Panc1 (cell line): ENCODE measurements around the gene MFF.

Experiments used
- POLR2AphosphoS5 ChIP-seq: IDR thresholded peaks from 2 replicates; pipeline ENCODE4 v1.6.1; 2012; ENCODE audit warnings: mild to moderate bottlenecking, low read depth, low read length, moderate library complexity
- TF ChIP-seq, protein P1 (sequence below): fragments of 450-650 bp; IDR thresholded peaks from 2 replicates; pipeline ENCODE4 v1.5.1; 2017; ENCODE audit warnings: mild to moderate bottlenecking
- TF ChIP-seq, protein P2 (sequence below), 2 experiments: IDR thresholded peaks; 2 replicates each; pipeline ENCODE4 v1.6.1; 2011 to 2012; ENCODE audit warnings: low read depth in 2 of 2, control low read depth in 1 of 2, low read length in 1 of 2, mild to moderate bottlenecking in 1 of 2, moderate library complexity in 1 of 2; ENCODE audit not compliant: insufficient read depth in 1 of 2

DNA sequence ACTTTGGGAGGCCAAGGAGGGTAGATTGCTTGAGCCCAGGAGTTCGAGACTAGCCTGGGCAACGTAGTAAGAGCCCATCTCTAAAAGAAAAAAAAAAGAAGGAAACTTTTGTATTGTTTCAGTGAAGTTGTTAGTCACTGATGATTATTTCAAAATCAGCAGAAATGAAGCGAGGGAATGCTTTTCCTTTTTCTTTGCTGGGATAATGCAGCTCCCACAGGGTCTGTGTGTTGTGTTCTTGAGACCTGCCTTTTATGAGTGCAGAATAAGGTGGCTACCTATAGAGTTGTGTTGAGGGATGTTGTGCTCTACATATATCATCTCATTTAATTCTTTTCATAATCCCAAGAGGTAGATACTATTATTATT lies 42.4 kb downstream of the MFF start:
- TF ChIP-seq, protein P1, sequence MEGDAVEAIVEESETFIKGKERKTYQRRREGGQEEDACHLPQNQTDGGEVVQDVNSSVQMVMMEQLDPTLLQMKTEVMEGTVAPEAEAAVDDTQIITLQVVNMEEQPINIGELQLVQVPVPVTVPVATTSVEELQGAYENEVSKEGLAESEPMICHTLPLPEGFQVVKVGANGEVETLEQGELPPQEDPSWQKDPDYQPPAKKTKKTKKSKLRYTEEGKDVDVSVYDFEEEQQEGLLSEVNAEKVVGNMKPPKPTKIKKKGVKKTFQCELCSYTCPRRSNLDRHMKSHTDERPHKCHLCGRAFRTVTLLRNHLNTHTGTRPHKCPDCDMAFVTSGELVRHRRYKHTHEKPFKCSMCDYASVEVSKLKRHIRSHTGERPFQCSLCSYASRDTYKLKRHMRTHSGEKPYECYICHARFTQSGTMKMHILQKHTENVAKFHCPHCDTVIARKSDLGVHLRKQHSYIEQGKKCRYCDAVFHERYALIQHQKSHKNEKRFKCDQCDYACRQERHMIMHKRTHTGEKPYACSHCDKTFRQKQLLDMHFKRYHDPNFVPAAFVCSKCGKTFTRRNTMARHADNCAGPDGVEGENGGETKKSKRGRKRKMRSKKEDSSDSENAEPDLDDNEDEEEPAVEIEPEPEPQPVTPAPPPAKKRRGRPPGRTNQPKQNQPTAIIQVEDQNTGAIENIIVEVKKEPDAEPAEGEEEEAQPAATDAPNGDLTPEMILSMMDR, result no peak
- no peak for TF ChIP-seq POLR2AphosphoS5
- TF ChIP-seq, protein P2, sequence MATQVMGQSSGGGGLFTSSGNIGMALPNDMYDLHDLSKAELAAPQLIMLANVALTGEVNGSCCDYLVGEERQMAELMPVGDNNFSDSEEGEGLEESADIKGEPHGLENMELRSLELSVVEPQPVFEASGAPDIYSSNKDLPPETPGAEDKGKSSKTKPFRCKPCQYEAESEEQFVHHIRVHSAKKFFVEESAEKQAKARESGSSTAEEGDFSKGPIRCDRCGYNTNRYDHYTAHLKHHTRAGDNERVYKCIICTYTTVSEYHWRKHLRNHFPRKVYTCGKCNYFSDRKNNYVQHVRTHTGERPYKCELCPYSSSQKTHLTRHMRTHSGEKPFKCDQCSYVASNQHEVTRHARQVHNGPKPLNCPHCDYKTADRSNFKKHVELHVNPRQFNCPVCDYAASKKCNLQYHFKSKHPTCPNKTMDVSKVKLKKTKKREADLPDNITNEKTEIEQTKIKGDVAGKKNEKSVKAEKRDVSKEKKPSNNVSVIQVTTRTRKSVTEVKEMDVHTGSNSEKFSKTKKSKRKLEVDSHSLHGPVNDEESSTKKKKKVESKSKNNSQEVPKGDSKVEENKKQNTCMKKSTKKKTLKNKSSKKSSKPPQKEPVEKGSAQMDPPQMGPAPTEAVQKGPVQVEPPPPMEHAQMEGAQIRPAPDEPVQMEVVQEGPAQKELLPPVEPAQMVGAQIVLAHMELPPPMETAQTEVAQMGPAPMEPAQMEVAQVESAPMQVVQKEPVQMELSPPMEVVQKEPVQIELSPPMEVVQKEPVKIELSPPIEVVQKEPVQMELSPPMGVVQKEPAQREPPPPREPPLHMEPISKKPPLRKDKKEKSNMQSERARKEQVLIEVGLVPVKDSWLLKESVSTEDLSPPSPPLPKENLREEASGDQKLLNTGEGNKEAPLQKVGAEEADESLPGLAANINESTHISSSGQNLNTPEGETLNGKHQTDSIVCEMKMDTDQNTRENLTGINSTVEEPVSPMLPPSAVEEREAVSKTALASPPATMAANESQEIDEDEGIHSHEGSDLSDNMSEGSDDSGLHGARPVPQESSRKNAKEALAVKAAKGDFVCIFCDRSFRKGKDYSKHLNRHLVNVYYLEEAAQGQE (IDR thresholded peaks at IDR 0.05; ENCODE audit: insufficient read depth in 1 of 2, low read depth in 2 of 2, low read length in 1 of 2), result no peak
